Neural progenitor cell (in vitro differentiated cells): Measurements from ENCODE around the gene PRCP. TPM values are rescaled to one million over a fixed set of nuclear protein-coding genes. Genes with fewer than 3 reads are reported as not detected.

Experiments
- DNase-seq: peaks from one replicate; pipeline ENCODE4 v3.0.0-alpha.2; 2016; ENCODE audit warnings: low spot score
- H2AFZ ChIP-seq: fragments of 200-600 bp; sonication (generic); replicated peaks from 2 replicates; pipeline ENCODE4 v1.6.1; 2016; ENCODE audit warnings: antibody characterized with exemption
- H3F3A ChIP-seq: fragments of 200-600 bp; sonication (generic); 2 replicates; pipeline ENCODE4 v1.6.1; 2016; ENCODE audit warnings: antibody characterized with exemption, low read depth
- H3K27ac ChIP-seq: fragments of 200-600 bp; sonication (generic); 2 replicates; pipeline ENCODE4 v1.5.1; 2016; ENCODE audit warnings: mild to moderate bottlenecking
- H3K27me3 ChIP-seq: fragments of 200-600 bp; sonication (generic); 2 replicates; pipeline ENCODE4 v1.6.1; 2016; ENCODE audit warnings: mild to moderate bottlenecking, moderate library complexity
- H3K36me3 ChIP-seq: fragments of 200-600 bp; sonication (generic); 2 replicates; pipeline ENCODE4 v1.5.1; 2016
- H3K4me1 ChIP-seq: fragments of 200-600 bp; sonication (generic); 2 replicates; pipeline ENCODE4 v1.6.1; 2016; ENCODE audit warnings: mixed run types
- H3K4me2 ChIP-seq: fragments of 200-600 bp; sonication (generic); 2 replicates; pipeline ENCODE4 v1.6.1; 2016
- H3K4me3 ChIP-seq: fragments of 200-600 bp; sonication (generic); 2 replicates; pipeline ENCODE4 v1.5.1; 2016
- H3K79me2 ChIP-seq: fragments of 200-600 bp; sonication (generic); 2 replicates; pipeline ENCODE4 v1.6.1; 2016; ENCODE audit warnings: low read depth
- H3K9ac ChIP-seq: fragments of 200-600 bp; sonication (generic); 2 replicates; pipeline ENCODE4 v1.6.1; 2016
- H3K9me3 ChIP-seq: fragments of 200-600 bp; sonication (generic); 2 replicates; pipeline ENCODE4 v1.5.1; 2016; ENCODE audit warnings: low read depth
- H4K20me1 ChIP-seq: fragments of 200-600 bp; sonication (generic); 2 replicates; pipeline ENCODE4 v1.6.1; 2016; ENCODE audit warnings: low read depth
- H3K27ac Mint-ChIP-seq: 3 replicates; pipeline ENCODE4 v1.8.0; 2021; ENCODE audit warnings: mixed read lengths
- H3K27me3 Mint-ChIP-seq: 2 replicates; pipeline ENCODE4 v1.8.0; 2022; ENCODE audit warnings: low read depth, mild to moderate bottlenecking, inconsistent platforms, moderate library complexity, mixed read lengths; ENCODE audit not compliant: insufficient read depth
- H3K36me3 Mint-ChIP-seq: 3 replicates; pipeline ENCODE4 v1.8.0; 2021; ENCODE audit warnings: mixed read lengths
- H3K4me1 Mint-ChIP-seq: 3 replicates; pipeline ENCODE4 v1.8.0; 2021; ENCODE audit warnings: mixed read lengths
- H3K4me3 Mint-ChIP-seq: 3 replicates; pipeline ENCODE4 v1.8.0; 2021; ENCODE audit warnings: mild to moderate bottlenecking, moderate library complexity, mixed read lengths
- H3K9me3 Mint-ChIP-seq: 3 replicates; pipeline ENCODE4 v1.8.0; 2020; ENCODE audit warnings: mixed read lengths
- EZH2 ChIP-seq: fragments of 200-600 bp; sonication (generic); IDR thresholded peaks from 2 replicates; pipeline ENCODE4 v1.6.1; 2017; ENCODE audit warnings: antibody characterized with exemption, mild to moderate bottlenecking, moderate library complexity
- EZH2phosphoT487 ChIP-seq: fragments of 200-600 bp; sonication (generic); IDR thresholded peaks from 2 replicates; pipeline ENCODE4 v1.6.1; 2017; ENCODE audit warnings: antibody characterized with exemption
- total RNA-seq: library from RNA; depleted of rRNA; stranded (reverse); fragments of >200 nt; gene quantifications from 2 replicates; pipeline ENCODE4 v1.2.3, GENCODE V29; 2015; ENCODE audit warnings: low replicate concordance
- TF ChIP-seq, protein P1 (sequence below): fragments of 200-600 bp; sonication (generic); IDR thresholded peaks from 2 replicates; pipeline ENCODE4 v1.5.1; 2017; ENCODE audit warnings: antibody characterized with exemption, mild to moderate bottlenecking

The PRCP gene
- total RNA-seq, 1 donor from 2014 or later: 67.4 TPM

- H3K9me3 Mint-ChIP-seq: no peaks in the 10 kb centered on the region
- H3K4me1 Mint-ChIP-seq: no peaks in the 10 kb centered on the region
- no peaks in the 10 kb centered on the region for H4K20me1 ChIP-seq
- no peaks in the 10 kb centered on the region for H3K27me3 ChIP-seq
- no peaks in the 10 kb centered on the region for H3K79me2 ChIP-seq
- no peak overlapping the region for H3K27ac ChIP-seq
- H3K4me3 Mint-ChIP-seq: no peak overlapping the region
- TF ChIP-seq EZH2phosphoT487: no peak
- TF ChIP-seq EZH2: no peak
- TF ChIP-seq, protein P1, sequence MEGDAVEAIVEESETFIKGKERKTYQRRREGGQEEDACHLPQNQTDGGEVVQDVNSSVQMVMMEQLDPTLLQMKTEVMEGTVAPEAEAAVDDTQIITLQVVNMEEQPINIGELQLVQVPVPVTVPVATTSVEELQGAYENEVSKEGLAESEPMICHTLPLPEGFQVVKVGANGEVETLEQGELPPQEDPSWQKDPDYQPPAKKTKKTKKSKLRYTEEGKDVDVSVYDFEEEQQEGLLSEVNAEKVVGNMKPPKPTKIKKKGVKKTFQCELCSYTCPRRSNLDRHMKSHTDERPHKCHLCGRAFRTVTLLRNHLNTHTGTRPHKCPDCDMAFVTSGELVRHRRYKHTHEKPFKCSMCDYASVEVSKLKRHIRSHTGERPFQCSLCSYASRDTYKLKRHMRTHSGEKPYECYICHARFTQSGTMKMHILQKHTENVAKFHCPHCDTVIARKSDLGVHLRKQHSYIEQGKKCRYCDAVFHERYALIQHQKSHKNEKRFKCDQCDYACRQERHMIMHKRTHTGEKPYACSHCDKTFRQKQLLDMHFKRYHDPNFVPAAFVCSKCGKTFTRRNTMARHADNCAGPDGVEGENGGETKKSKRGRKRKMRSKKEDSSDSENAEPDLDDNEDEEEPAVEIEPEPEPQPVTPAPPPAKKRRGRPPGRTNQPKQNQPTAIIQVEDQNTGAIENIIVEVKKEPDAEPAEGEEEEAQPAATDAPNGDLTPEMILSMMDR: no peak
- no peak overlapping the region for H3K4me2 ChIP-seq
- peaks cover 3% of the 10 kb centered on the region for H3K36me3 Mint-ChIP-seq
- H3K9me3 ChIP-seq: no peaks in the 10 kb centered on the region
- H3K27me3 Mint-ChIP-seq: no peaks in the 10 kb centered on the region
- no peak overlapping the region for H3K9ac ChIP-seq
- no peaks in the 10 kb centered on the region for H3K36me3 ChIP-seq
- no peak for DNase-seq
- no peak overlapping the region for H3K4me3 ChIP-seq
- no peak overlapping the region for H2AFZ ChIP-seq
- no peaks in the 10 kb centered on the region for H3F3A ChIP-seq
- H3K4me1 ChIP-seq: no peaks in the 10 kb centered on the region
- H3K27ac Mint-ChIP-seq: no peak overlapping the region
Observed at GRCh38 chr11:82890936-82891335, 9.3 kb downstream of the PRCP start.

DNA sequence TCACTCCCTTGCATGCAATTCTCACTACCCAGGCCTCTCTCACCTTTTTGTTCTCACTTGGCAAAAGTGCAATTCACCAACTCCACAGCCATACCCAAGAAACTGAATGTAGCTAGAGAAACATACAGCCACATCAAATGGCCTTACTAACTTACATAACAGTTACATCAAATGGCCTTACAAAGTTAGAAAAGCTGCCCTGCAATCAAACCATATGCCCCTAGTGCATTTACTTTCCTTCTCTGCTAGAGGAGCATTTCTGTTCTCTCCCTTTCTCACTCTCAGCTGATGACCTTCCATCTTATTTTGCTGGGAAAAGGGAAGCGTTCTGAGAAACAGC is 10.3 kb downstream of the PRCP start:
- Mint-ChIP-seq H3K36me3 (peaks cover 3% of the 10 kb centered on the region), H3K27me3 (no peaks in the 10 kb centered on the region), H3K9me3 (no peaks in the 10 kb centered on the region), H3K4me3 (no peak overlapping the region), H3K4me1 (no peaks in the 10 kb centered on the region), H3K27ac (no peak overlapping the region)
- no peak overlapping the region for H2AFZ ChIP-seq
- TF ChIP-seq, protein P1: no peak
- no peak for TF ChIP-seq EZH2
- no peak overlapping the region for H3K27ac ChIP-seq
- DNase-seq: no peak
- no peak overlapping the region for H3K9ac ChIP-seq
- no peaks in the 10 kb centered on the region for H3K9me3 ChIP-seq
- no peaks in the 10 kb centered on the region for H3K36me3 ChIP-seq
- no peak overlapping the region for H3K4me3 ChIP-seq
- no peaks in the 10 kb centered on the region for H3K27me3 ChIP-seq
- no peaks in the 10 kb centered on the region for H3F3A ChIP-seq
- no peaks in the 10 kb centered on the region for H3K79me2 ChIP-seq
- no peaks in the 10 kb centered on the region for H4K20me1 ChIP-seq
- H3K4me1 ChIP-seq: no peaks in the 10 kb centered on the region
- no peak overlapping the region for H3K4me2 ChIP-seq

DNA sequence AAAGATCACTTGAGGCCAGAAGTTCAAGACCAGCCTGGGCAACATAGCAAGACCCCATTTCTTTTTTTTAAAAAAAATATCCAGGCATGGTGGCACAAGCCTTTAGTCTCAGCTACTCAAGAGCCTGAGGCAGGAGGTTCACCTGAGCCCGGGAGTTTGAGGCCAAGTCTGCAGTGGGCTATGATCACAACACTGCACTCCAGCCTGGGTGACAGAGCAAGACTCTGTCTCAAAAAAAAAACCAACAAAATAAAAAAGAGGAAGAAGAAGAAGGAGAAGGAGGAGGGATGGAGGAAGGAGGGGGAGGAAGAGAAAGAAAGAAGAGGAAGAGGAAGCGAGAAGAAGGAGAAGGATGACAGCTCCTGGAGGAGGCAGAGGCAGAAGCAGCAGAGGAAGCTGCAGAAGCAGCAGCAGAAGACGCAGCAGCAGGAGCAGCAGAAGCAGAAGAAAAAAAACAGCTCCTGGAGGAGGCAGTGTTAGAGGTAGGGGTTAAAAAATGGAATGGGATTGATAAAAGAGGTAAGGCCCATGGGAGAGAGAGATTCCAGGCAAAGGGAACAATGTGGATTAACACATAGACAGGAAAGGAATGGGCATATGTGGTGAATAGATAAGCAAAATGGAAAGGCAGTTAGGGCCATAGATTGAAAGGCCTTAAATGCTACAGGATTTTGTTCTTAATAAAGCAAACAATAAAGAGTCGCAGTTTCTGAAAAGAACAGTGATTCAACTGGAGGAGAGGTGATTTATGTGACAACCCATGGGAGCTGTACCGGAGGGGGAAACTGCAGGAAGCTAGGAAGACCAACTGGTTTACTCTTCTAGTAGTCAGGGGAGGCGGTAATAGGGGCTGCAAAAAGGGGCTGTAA is 10.9 kb downstream of the PRCP start:
- H3K4me1 ChIP-seq: no peaks in the 10 kb centered on the region
- H3F3A ChIP-seq: no peaks in the 10 kb centered on the region
- H3K36me3 ChIP-seq: no peaks in the 10 kb centered on the region
- H3K27ac ChIP-seq: no peak overlapping the region
- no peak overlapping the region for H2AFZ ChIP-seq
- no peaks in the 10 kb centered on the region for H3K4me1 Mint-ChIP-seq
- H3K9ac ChIP-seq: no peak overlapping the region
- no peak for TF ChIP-seq EZH2phosphoT487
- TF ChIP-seq, protein P1: no peak
- TF ChIP-seq EZH2: no peak
- H3K9me3 Mint-ChIP-seq: no peaks in the 10 kb centered on the region
- no peak overlapping the region for H3K4me3 Mint-ChIP-seq
- H3K79me2 ChIP-seq: no peaks in the 10 kb centered on the region
- H3K27me3 Mint-ChIP-seq: no peaks in the 10 kb centered on the region
- H3K9me3 ChIP-seq: no peaks in the 10 kb centered on the region
- no peak overlapping the region for H3K4me3 ChIP-seq
- H3K27me3 ChIP-seq: no peaks in the 10 kb centered on the region
- peaks cover 3% of the 10 kb centered on the region for H3K36me3 Mint-ChIP-seq
- no peak for DNase-seq
- H4K20me1 ChIP-seq: no peaks in the 10 kb centered on the region
- no peak overlapping the region for H3K4me2 ChIP-seq
- no peak overlapping the region for H3K27ac Mint-ChIP-seq
